H1 (cell line): Measurements from ENCODE around the gene GMNN. TPM values are rescaled to one million over a fixed set of nuclear protein-coding genes. Genes with fewer than 3 reads are reported as not detected.

ENCODE experiments used
- CTCF ChIA-PET: fragments of 300-600 bp; sonication (Branson Sonifier 250); formaldehyde crosslinking; loops from one replicate; lab custom pipeline; 2021; ENCODE audit not compliant: partially characterized antibody; lab: Charles Lee
- POLR2A ChIA-PET: fragments of 300-600 bp; sonication (Branson Sonifier 250); formaldehyde crosslinking; loops from one replicate; lab custom pipeline; 2021; ENCODE audit warnings: inconsistent platforms; ENCODE audit not compliant: partially characterized antibody; lab: Charles Lee
- DNase-seq, 2 experiments: peaks; one replicate each; pipeline versions ENCODE4 v3.0.0 to v3.0.0-alpha.2; 2010 to 2022; ENCODE audit warnings: low spot score in 2 of 2, low read depth in 1 of 2, mixed read lengths in 1 of 2
- FAIRE-seq: peaks from 2 replicates; lab custom pipeline; 2011; peaks lifted over from hg19 to GRCh38; lab: Jason Lieb, UNC
- H2AFZ ChIP-seq: 2 replicates; pipeline ENCODE4 v1.8.1; 2012; ENCODE audit warnings: low read length, inconsistent platforms
- H2AK5ac ChIP-seq: 2 replicates; pipeline ENCODE4 v1.6.1; 2013; ENCODE audit warnings: low read depth, low read length
- H2BK120ac ChIP-seq: replicated peaks from 2 replicates; pipeline ENCODE3; 2013; ENCODE audit warnings: low read depth, low read length, inconsistent platforms
- H2BK12ac ChIP-seq: 2 replicates; pipeline ENCODE4 v1.6.1; 2013; ENCODE audit warnings: low read depth, low read length
- H2BK15ac ChIP-seq: 2 replicates; pipeline ENCODE4 v1.6.1; 2013; ENCODE audit warnings: low read length
- H2BK20ac ChIP-seq: 2 replicates; pipeline ENCODE4 v1.6.1; 2013; ENCODE audit warnings: low read length
- H2BK5ac ChIP-seq: 2 replicates; pipeline ENCODE4 v1.6.1; 2013; ENCODE audit warnings: low read depth, low read length
- H3K14ac ChIP-seq: 2 replicates; pipeline ENCODE4 v1.6.1; 2013; ENCODE audit warnings: inconsistent platforms; ENCODE audit not compliant: insufficient read length
- H3K18ac ChIP-seq: 2 replicates; pipeline ENCODE4 v1.6.1; 2013; ENCODE audit warnings: low read length; ENCODE audit errors: extremely low read depth
- H3K23ac ChIP-seq: 2 replicates; pipeline ENCODE4 v1.6.1; 2013; ENCODE audit warnings: inconsistent platforms; ENCODE audit not compliant: insufficient read length
- H3K23me2 ChIP-seq: 2 replicates; pipeline ENCODE4 v1.6.1; 2013; ENCODE audit warnings: low read depth, low read length
- H3K27ac ChIP-seq: 2 replicates; pipeline ENCODE4 v1.6.1; 2011; ENCODE audit warnings: low read depth, low read length, inconsistent platforms
- H3K27me3 ChIP-seq, 4 experiments: replicated peaks in 1 of 4; 1 replicate in 1 of 4; 2 replicates in 3 of 4; pipeline versions ENCODE4 v1.6.1 to v1.8.1; 2011 to 2013; ENCODE audit warnings: low read length in 3 of 4, mild to moderate bottlenecking in 3 of 4, inconsistent platforms in 2 of 4, mixed read lengths in 2 of 4, moderate library complexity in 1 of 4; ENCODE audit not compliant: control insufficient read depth in 3 of 4, insufficient read depth in 3 of 4; ENCODE audit errors: extremely low read depth in 1 of 4
- H3K36me3 ChIP-seq, 4 experiments: 2 replicates each; pipeline versions ENCODE4 v1.6.1 to v1.8.1; 2011 to 2013; ENCODE audit warnings: mild to moderate bottlenecking in 4 of 4, low read length in 3 of 4, moderate library complexity in 2 of 4, control low read depth in 1 of 4, inconsistent platforms in 1 of 4; ENCODE audit not compliant: insufficient read depth in 4 of 4, control insufficient read depth in 2 of 4
- H3K4ac ChIP-seq: replicated peaks from 2 replicates; pipeline ENCODE3; 2013; ENCODE audit warnings: low read length, low read depth, mixed read lengths, inconsistent platforms; ENCODE audit not compliant: insufficient read length
- H3K4me1 ChIP-seq, 4 experiments: replicated peaks in 1 of 4; 1 replicate in 1 of 4; 2 replicates in 3 of 4; pipeline versions ENCODE4 v1.6.1 to v1.8.1; 2011 to 2013; ENCODE audit warnings: low read length in 3 of 4, inconsistent platforms in 2 of 4, mixed read lengths in 1 of 4; ENCODE audit not compliant: insufficient read depth in 4 of 4, control insufficient read depth in 3 of 4
- H3K4me2 ChIP-seq, 2 experiments: 2 replicates each; pipeline versions ENCODE4 v1.6.1 to v1.8.1; 2011 to 2013; ENCODE audit warnings: low read depth in 2 of 2, low read length in 2 of 2, control low read depth in 1 of 2, inconsistent platforms in 1 of 2, mild to moderate bottlenecking in 1 of 2; ENCODE audit not compliant: insufficient read depth in 1 of 2
- H3K4me3 ChIP-seq, 4 experiments: fragments of 200-600, 300-600 bp in 1 of 4; sonication (generic), shearing (Covaris generic), sonication (Bioruptor Twin) in 1 of 4; 2 replicates each; pipeline versions ENCODE4 v1.5.1 to v1.8.1; 2011 to 2016; ENCODE audit warnings: low read length in 4 of 4, low read depth in 3 of 4, control low read depth in 2 of 4, inconsistent platforms in 2 of 4, mild to moderate bottlenecking in 2 of 4, mixed read lengths in 1 of 4, moderate library complexity in 1 of 4; ENCODE audit not compliant: insufficient read depth in 2 of 4; ENCODE audit errors: extremely low read depth in 1 of 4
- H3K56ac ChIP-seq: replicated peaks from 2 replicates; pipeline ENCODE3; 2013; ENCODE audit warnings: low read depth, mild to moderate bottlenecking, mixed read lengths, low read length, inconsistent platforms; ENCODE audit not compliant: insufficient read length
- H3K79me1 ChIP-seq: 2 replicates; pipeline ENCODE4 v1.6.1; 2013; ENCODE audit warnings: low read depth, low read length, control low read depth
- H3K79me2 ChIP-seq, 2 experiments: 2 replicates each; pipeline versions ENCODE4 v1.6.1 to v1.8.1; 2012 to 2013; ENCODE audit warnings: low read length in 2 of 2, mild to moderate bottlenecking in 2 of 2, inconsistent platforms in 1 of 2; ENCODE audit not compliant: insufficient read depth in 2 of 2, control insufficient read depth in 1 of 2
- H3K9ac ChIP-seq, 4 experiments: replicated peaks in 1 of 4; 1 replicate in 1 of 4; 2 replicates in 3 of 4; pipeline versions ENCODE4 v1.6.1 to v1.8.1; 2011 to 2013; ENCODE audit warnings: low read depth in 3 of 4, low read length in 3 of 4, control low read depth in 2 of 4, mild to moderate bottlenecking in 2 of 4, moderate library complexity in 2 of 4, inconsistent platforms in 1 of 4; ENCODE audit errors: extremely low read depth in 1 of 4
- H3K9me3 ChIP-seq, 2 experiments: 2 replicates each; pipeline versions ENCODE4 v1.6.1 to v1.8.1; 2012 to 2013; ENCODE audit warnings: mild to moderate bottlenecking in 2 of 2, moderate library complexity in 2 of 2, control low read depth in 1 of 2, inconsistent platforms in 1 of 2, low read depth in 1 of 2, low read length in 1 of 2, mixed read lengths in 1 of 2; ENCODE audit not compliant: insufficient read depth in 2 of 2
- H4K20me1 ChIP-seq, 2 experiments: replicated peaks in 1 of 2; 2 replicates each; pipeline versions ENCODE3 to v1.8.1; 2011 to 2013; ENCODE audit warnings: inconsistent platforms in 2 of 2, low read length in 2 of 2, mild to moderate bottlenecking in 1 of 2; ENCODE audit not compliant: insufficient read depth in 2 of 2, control insufficient read depth in 1 of 2
- H4K5ac ChIP-seq: 2 replicates; pipeline ENCODE4 v1.6.1; 2013; ENCODE audit warnings: low read length, low read depth, mixed read lengths, inconsistent platforms; ENCODE audit not compliant: insufficient read length
- H4K8ac ChIP-seq: 2 replicates; pipeline ENCODE4 v1.8.0; 2013; ENCODE audit warnings: mild to moderate bottlenecking, moderate library complexity, low read length, inconsistent platforms; ENCODE audit not compliant: insufficient read depth; ENCODE audit errors: extremely low read depth
- H4K91ac ChIP-seq: replicated peaks from 2 replicates; pipeline ENCODE3; 2013; ENCODE audit warnings: low read length, mixed read lengths, inconsistent platforms; ENCODE audit not compliant: insufficient read length
- ATF2 ChIP-seq: IDR thresholded peaks from 2 replicates; pipeline ENCODE4 v1.6.1; 2012; ENCODE audit warnings: low read length, inconsistent platforms
- BRCA1 ChIP-seq: IDR thresholded peaks from 2 replicates; pipeline ENCODE4 v1.6.1; 2012; ENCODE audit warnings: low read depth, low read length, improper control_type of control experiment
- CTCF ChIP-seq, 3 experiments: IDR thresholded peaks; 1 replicate in 2 of 3; 2 replicates in 1 of 3; pipeline versions ENCODE4 v1.5.1 to v1.6.1; 2011; ENCODE audit warnings: low read length in 3 of 3, mild to moderate bottlenecking in 3 of 3, inconsistent platforms in 2 of 3, low read depth in 1 of 3, moderate library complexity in 1 of 3; ENCODE audit not compliant: insufficient read depth in 1 of 3; ENCODE audit errors: control extremely low read depth in 1 of 3
- FOSL1 ChIP-seq: IDR thresholded peaks from 2 replicates; pipeline ENCODE4 v1.6.1; 2011; ENCODE audit warnings: mild to moderate bottlenecking, low read depth, low read length, moderate library complexity; ENCODE audit not compliant: insufficient read depth
- HDAC6 ChIP-seq: IDR thresholded peaks from one replicate; pipeline ENCODE4 v1.7.1; 2012; ENCODE audit warnings: low read depth, mild to moderate bottlenecking, inconsistent platforms, low read length, moderate library complexity
- KDM1A ChIP-seq: fragments of 200-600, 300-600 bp; sonication (generic); IDR thresholded peaks from 2 replicates; pipeline ENCODE4 v1.7.1; 2016; ENCODE audit warnings: mild to moderate bottlenecking, low read length, borderline replicate concordance
- MAX ChIP-seq: IDR thresholded peaks from 2 replicates; pipeline ENCODE4 v1.6.1; 2012; ENCODE audit warnings: inconsistent platforms
- TAF1 ChIP-seq: IDR thresholded peaks from 2 replicates; pipeline ENCODE4 v1.6.1; 2011; ENCODE audit warnings: mild to moderate bottlenecking, low read depth, low read length
- ZNF274 ChIP-seq: IDR thresholded peaks from 2 replicates; pipeline ENCODE4 v1.7.0; 2012; ENCODE audit warnings: low read length, borderline replicate concordance; ENCODE audit errors: extremely low read depth
- WGBS, 2 experiments: shearing (Covaris generic) in 1 of 2; methylation state at CpG; one replicate each; pipeline versions ENCODE4 v1.1.6 to v1.1.7; 2013 to 2015; ENCODE audit warnings: low lambda C conversion rate in 2 of 2, mixed read lengths in 2 of 2, inconsistent platforms in 1 of 2, low coverage in 1 of 2, missing lambda C conversion rate in 1 of 2; ENCODE audit not compliant: insufficient replicate concordance in 2 of 2, insufficient coverage in 1 of 2, insufficient read length in 1 of 2; ENCODE audit errors: extremely low coverage in 1 of 2, missing lambda C conversion rate in 1 of 2; 5-methylcytosine and 5-hydroxymethylcytosine counted together
- polyA plus RNA-seq, 7 experiments: library from polyadenylated mRNA; depleted of rRNA in 3 of 7; stranded (reverse) in 5 of 7; unstranded in 2 of 7; fragments of >200 nt in 5 of 7; fragments of 200-250 nt in 2 of 7; gene quantifications; 1 replicate in 5 of 7; 2 replicates in 1 of 7; 4 replicates in 1 of 7; pipeline versions ENCODE4 v1.2.1 to v1.2.3, GENCODE V29; 2011 to 2013; ENCODE audit warnings: missing spikeins in 2 of 7, mixed read lengths in 2 of 7
- total RNA-seq: library from RNA; stranded (reverse); fragmentation: NEBNext Ultra II Directional; extraction: Animal tissue kit (Norgen Biotek cat#: 25700); gene quantifications from 2 replicates; pipeline ENCODE4 v1.2.1, GENCODE V29; 2021

GMNN gene
- total and polyA plus RNA-seq, 2 of the 8 experiments (the other 6 are each of a cell fraction or from before 2014, with no cell fraction given) = 65.9 to 101 TPM

- H3K18ac ChIP-seq = no peak overlapping the region
- no peak overlapping the region for H4K91ac ChIP-seq
- H3K56ac ChIP-seq = no peak overlapping the region
- no peak overlapping the region for H3K14ac ChIP-seq
- no peak overlapping the region for H4K5ac ChIP-seq
- peaks cover 2% of the 10 kb centered on the region; the same call in 1 of the 2 replicates for H3K23me2 ChIP-seq
- H3K23ac ChIP-seq = no peak overlapping the region
- ChIA-PET POLR2A (interaction anchor here (0.7 kb wide), 1 partner anchor 277 kb away, joined by 3 read pairs; no protein-coding TSS in a partner anchor), CTCF (no interaction called here)
- no peak overlapping the region for H3K4me3 ChIP-seq
- no peak overlapping the region for H3K27ac ChIP-seq
- FAIRE-seq (no peak), DNase-seq (no peak)
- H3K9ac ChIP-seq = no peak overlapping the region
- H2BK20ac ChIP-seq = no peak overlapping the region
- no peak overlapping the region for H3K4me2 ChIP-seq
- 94% methylated on average over 4 of the region's 4 CpGs; no CpG with 5 or more reads in 1 of the 2 experiments for WGBS, 2 experiments
- H3K4me1 ChIP-seq = peaks cover 0 to 7% (median 2%) of the 10 kb centered on the region in 4 experiments; a peak in 5 of 7 replicates
- H2BK15ac ChIP-seq = no peak overlapping the region
- peaks cover 12 to 15% of the 10 kb centered on the region in 2 experiments for H4K20me1 ChIP-seq
- no peak overlapping the region for H4K8ac ChIP-seq
- H3K9me3 ChIP-seq = no peaks in the 10 kb centered on the region
- H2BK120ac ChIP-seq = no peak overlapping the region
- peaks cover 20 to 60% of the 10 kb centered on the region in 2 experiments for H3K79me2 ChIP-seq
- no peak overlapping the region for H2BK5ac ChIP-seq
- H3K4ac ChIP-seq = no peak overlapping the region
- H3K79me1 ChIP-seq = no peaks in the 10 kb centered on the region; the same call in 1 of the 2 replicates
- H3K36me3 ChIP-seq = peaks cover 3 to 76% (median 34%) of the 10 kb centered on the region in 4 experiments; a peak in 7 of 8 replicates
- no peak overlapping the region for H2AK5ac ChIP-seq
- H3K27me3 ChIP-seq = no peaks in the 10 kb centered on the region
- H2BK12ac ChIP-seq = no peak overlapping the region
- H2AFZ ChIP-seq = no peak overlapping the region
- no peak for TF ChIP-seq KDM1A
- TF ChIP-seq CTCF (IDR thresholded peaks at IDR 0.05; ENCODE audit: control extremely low read depth in 1 of 3, insufficient read depth in 1 of 3, low read depth in 1 of 3, low read length in 3 of 3) = no peak
- TF ChIP-seq TAF1 = no peak
- no peak for TF ChIP-seq HDAC6
- no peak for TF ChIP-seq MAX
- no peak for TF ChIP-seq ZNF274
- TF ChIP-seq FOSL1 = no peak
- no peak for TF ChIP-seq BRCA1
- TF ChIP-seq ATF2 = no peak
These were observed 5.5 kb downstream of the GMNN start for GRCh38 chr6:24780206-24780605.
